ENCODE data around the gene CALML4.
"Not testable (repeated sequence)": the region's sequence is repeated elsewhere in the genome, so short reads cannot be mapped to it uniquely, and the experiment has no call there.

CALML4 gene

GRCh38 chr15:68204776-68205557 is at the start of gene CALML4:
TSS of gene CALML4 (minus strand) at chr15:68205332. CDS start at chr15:68205247, 85 bp downstream.
- DNase-seq (ENCODE audit: low read depth in 2 of 2) = no peak

- DNase-seq (ENCODE audit: low read depth in 2 of 2) = no peak
Measured at GRCh38 chr15:68252925-68253534, 47.9 kb upstream of the CALML4 start.

GRCh38 chr15:68249058-68249713 is 44.1 kb upstream of the CALML4 start:
- DNase-seq (ENCODE audit: low read depth in 2 of 2) = no peak

GRCh38 chr15:68244235-68244634 is 39.1 kb upstream of the CALML4 start:
- no peak for DNase-seq (ENCODE audit: low read depth in 2 of 2)

GRCh38 chr15:68241088-68241935 is 36.2 kb upstream of the CALML4 start:
- DNase-seq (ENCODE audit: low read depth in 2 of 2) = no peak

- DNase-seq (ENCODE audit: low read depth in 2 of 2) = no peak
Measured at GRCh38 chr15:68239025-68239424, 33.9 kb upstream of the CALML4 start.

- no peak for DNase-seq (ENCODE audit: low read depth in 2 of 2)
Measured at GRCh38 chr15:68235022-68235421, 29.9 kb upstream of the CALML4 start.

GRCh38 chr15:68234520-68234919 is 29.4 kb upstream of the CALML4 start:
- DNase-seq (ENCODE audit: low read depth in 2 of 2) = not testable (repeated sequence)

- no peak for DNase-seq (ENCODE audit: low read depth in 2 of 2)
Measured at GRCh38 chr15:68234060-68234459, 28.9 kb upstream of the CALML4 start.

GRCh38 chr15:68232937-68233336 is 27.8 kb upstream of the CALML4 start:
- no peak for DNase-seq (ENCODE audit: low read depth in 2 of 2)

GRCh38 chr15:68232449-68232848 is 27.3 kb upstream of the CALML4 start:
- no peak for DNase-seq (ENCODE audit: low read depth in 2 of 2)

- no peak for DNase-seq (ENCODE audit: low read depth in 2 of 2)
Measured at GRCh38 chr15:68231102-68231818, 26.1 kb upstream of the CALML4 start.

GRCh38 chr15:68230157-68231100 is 25.3 kb upstream of the CALML4 start:
- DNase-seq (ENCODE audit: low read depth in 2 of 2) = no peak

GRCh38 chr15:68229386-68230156 is 24.4 kb upstream of the CALML4 start, which contains the start of gene CLN6:
TSS of gene CLN6 (minus strand) at chr15:68229728. CDS start at chr15:68229584, 144 bp downstream.
- peak; percentile 63 to 87 for DNase-seq (ENCODE audit: low read depth in 2 of 2)

- no peak for DNase-seq (ENCODE audit: low read depth in 2 of 2)
Measured at GRCh38 chr15:68228971-68229385, 23.8 kb upstream of the CALML4 start.

GRCh38 chr15:68228143-68228970 is 23.2 kb upstream of the CALML4 start:
- DNase-seq (ENCODE audit: low read depth in 2 of 2) = no peak

- DNase-seq (ENCODE audit: low read depth in 2 of 2) = no peak
Measured at GRCh38 chr15:68227643-68228142, 22.6 kb upstream of the CALML4 start.

GRCh38 chr15:68225442-68225841 is 20.3 kb upstream of the CALML4 start:
- DNase-seq (ENCODE audit: low read depth in 2 of 2) = not testable (repeated sequence)

Measured in stimulated activated CD8-positive, alpha-beta memory T cell treated with anti-CD3 and anti-CD28 coated beads, Interleukin-7, amount 100 ng/mL, for 4 hours (primary cell).